ENCODE measurements around the gene GLA. TPM values are rescaled to one million over a fixed set of nuclear protein-coding genes. Genes with fewer than 3 reads are reported as not detected.

GLA gene
- polyA plus RNA-seq, 4 donors, result 15.9 to 286 (median 33.6) TPM

DNA sequence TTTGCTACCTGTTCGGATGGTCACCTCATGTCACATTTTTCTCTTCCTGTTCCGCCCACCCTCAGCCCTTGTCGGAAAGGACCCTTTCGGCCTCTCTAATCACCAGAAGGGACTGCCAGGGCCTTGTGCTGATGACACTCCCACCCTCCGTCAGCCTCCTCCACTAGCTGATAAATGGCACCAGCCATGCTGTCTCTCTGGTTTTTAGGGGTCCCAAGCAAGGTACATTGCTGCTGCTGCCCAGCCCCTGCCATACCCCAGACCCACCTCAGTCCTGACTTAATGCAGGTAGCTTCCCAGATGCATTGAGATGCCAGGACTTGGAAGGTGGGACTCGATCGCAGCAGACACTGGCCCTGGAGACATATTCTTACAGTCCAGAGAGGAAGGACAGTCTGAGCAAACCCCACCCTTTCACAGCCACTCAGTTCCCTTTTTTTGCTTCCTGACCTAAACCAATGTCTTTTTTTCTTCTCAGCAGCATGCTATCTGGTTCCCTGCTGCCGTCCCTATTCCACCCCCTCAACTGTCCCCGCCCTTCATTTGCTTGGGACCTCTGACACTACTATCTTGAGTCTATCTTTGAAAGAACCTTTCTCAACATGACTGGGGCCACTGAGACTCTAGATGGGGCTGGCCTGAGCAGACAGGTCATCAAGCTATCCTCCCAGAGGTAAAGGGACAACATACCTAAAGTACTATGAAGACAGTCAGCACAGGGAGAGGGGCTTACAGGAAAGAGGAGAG, 21.8 kb downstream of the GLA start, which contains the start of gene BTK:
BTK (minus strand) TSS at position 397 of the 747 bp plus-strand sequence. CDS start 10,907 bp downstream, outside the sequence.
- peaks cover 0 to 3% (median 0%) of the 10 kb centered on the region in 3 donors for H3K4me1 ChIP-seq (ENCODE audit: control insufficient read depth in 3 of 3, insufficient read depth in 2 of 3, low read depth in 1 of 3, low read length in 2 of 3)
- peak within 1 kb of the TSS in 1 of 3 donors; percentile 49 for H3K27ac ChIP-seq (ENCODE audit: low read depth in 1 of 3, low read length in 2 of 3)
- H3K36me3 ChIP-seq (ENCODE audit: control insufficient read depth in 3 of 3, insufficient read depth in 2 of 3, low read depth in 1 of 3, low read length in 3 of 3), result no peaks in the 10 kb centered on the region
- WGBS, 3 donors, result 73 to 80% (median 78%) methylated on average over 8 to 9 of the region's 9 CpGs
- H3K4me3 ChIP-seq (ENCODE audit: low read depth in 1 of 3, low read length in 3 of 3), result no peak within 1 kb of the TSS
- FAIRE-seq, result no peak
- no peak for DNase-seq
- no peaks in the 10 kb centered on the region for H3K27me3 ChIP-seq (ENCODE audit: control insufficient read depth in 3 of 3, insufficient read depth in 3 of 3, low read length in 3 of 3)
- no peaks in the 10 kb centered on the region for H3K9me3 ChIP-seq (ENCODE audit: control insufficient read depth in 2 of 2, insufficient read depth in 1 of 2, low read depth in 1 of 2, low read length in 1 of 2)

DNA sequence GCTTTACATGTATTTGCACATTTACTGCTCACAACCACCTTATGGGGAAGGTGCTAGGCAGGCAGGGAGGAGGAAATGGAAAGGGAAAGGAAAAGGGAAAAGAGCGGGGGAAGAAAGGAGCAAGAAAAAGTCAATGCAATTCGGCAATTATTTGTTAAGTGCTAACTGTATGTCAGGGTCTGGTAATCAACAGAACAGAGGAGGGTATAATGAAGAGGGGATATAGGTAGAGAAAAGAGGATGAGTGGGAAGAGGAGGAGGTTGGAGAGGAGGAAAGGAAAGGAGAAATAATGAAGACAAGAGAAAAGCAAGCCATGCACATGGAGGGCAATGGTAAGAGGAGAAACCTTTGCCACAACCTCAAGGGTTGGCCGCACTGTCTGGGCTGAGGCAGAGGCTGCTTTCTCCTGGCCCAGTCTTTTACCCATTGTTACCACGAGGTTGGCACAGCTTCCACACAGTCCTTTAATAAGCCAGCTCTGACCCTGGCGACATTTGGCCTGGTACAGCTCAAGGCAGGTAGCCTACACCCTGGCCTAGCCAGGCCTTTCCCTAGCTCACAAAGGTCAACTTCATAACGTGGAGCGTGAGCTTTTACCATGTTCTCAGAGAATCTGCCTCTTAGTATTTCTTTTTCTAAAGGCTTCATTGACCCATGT, 22.6 kb downstream of the GLA start:
- H3K27ac ChIP-seq (ENCODE audit: low read depth in 1 of 3, low read length in 2 of 3), result peak overlapping the region in 1 of 3 donors; percentile 21
- WGBS, 3 donors, result 76 to 80% (median 77%) methylated on average over 6 to 7 of the region's 7 CpGs

DNA sequence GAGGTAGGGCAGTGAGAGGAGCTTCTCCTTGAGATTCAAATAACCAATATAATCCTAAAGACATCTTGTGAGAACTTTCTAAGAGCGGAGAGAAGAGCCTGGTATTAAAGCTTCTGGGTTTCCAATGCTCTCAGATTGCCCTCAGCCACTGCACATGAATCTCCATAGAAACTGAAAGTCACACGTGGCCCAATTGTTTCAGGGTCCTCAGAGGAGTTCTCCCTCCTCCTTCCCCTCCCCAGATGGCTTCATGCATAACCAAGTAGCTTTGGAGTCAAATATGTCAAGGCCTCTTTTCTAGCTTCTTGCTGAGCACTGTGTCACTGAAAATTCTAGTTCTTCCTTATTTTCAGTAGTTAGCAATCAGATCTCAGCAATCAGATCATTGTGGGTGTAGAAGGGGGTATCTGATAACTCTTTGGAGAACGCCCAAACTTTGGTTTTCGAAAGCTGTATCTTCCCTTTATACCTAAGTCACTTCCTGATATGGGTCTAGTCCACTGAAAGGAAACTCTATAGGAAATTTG, 24.0 kb downstream of the GLA start:
- no peaks in the 10 kb centered on the region for H3K36me3 ChIP-seq (ENCODE audit: control insufficient read depth in 3 of 3, insufficient read depth in 2 of 3, low read depth in 1 of 3, low read length in 3 of 3)
- no peaks in the 10 kb centered on the region for H3K4me1 ChIP-seq (ENCODE audit: control insufficient read depth in 3 of 3, insufficient read depth in 2 of 3, low read depth in 1 of 3, low read length in 2 of 3)
- no peak overlapping the region for H3K27ac ChIP-seq (ENCODE audit: low read depth in 1 of 3, low read length in 2 of 3)
- WGBS, 3 donors, result 55 to 62% (median 58%) methylated on average over 4 of the region's 4 CpGs
- no peaks in the 10 kb centered on the region for H3K27me3 ChIP-seq (ENCODE audit: control insufficient read depth in 3 of 3, insufficient read depth in 3 of 3, low read length in 3 of 3)
- no peak for FAIRE-seq
- no peak for DNase-seq
- H3K9me3 ChIP-seq (ENCODE audit: control insufficient read depth in 2 of 2, insufficient read depth in 1 of 2, low read depth in 1 of 2, low read length in 1 of 2), result no peaks in the 10 kb centered on the region
- no peak overlapping the region for H3K4me3 ChIP-seq (ENCODE audit: low read depth in 1 of 3, low read length in 3 of 3)

More for the DNA sequence above, 22.6 kb downstream of the GLA start:
- Histone ChIP-seq H3K4me1 (ENCODE audit: control insufficient read depth in 3 of 3, insufficient read depth in 2 of 3, low read depth in 1 of 3, low read length in 2 of 3) (no peaks in the 10 kb centered on the region), H3K4me3 (ENCODE audit: low read depth in 1 of 3, low read length in 3 of 3) (no peak overlapping the region), H3K27me3 (ENCODE audit: control insufficient read depth in 3 of 3, insufficient read depth in 3 of 3, low read length in 3 of 3) (no peaks in the 10 kb centered on the region), H3K36me3 (ENCODE audit: control insufficient read depth in 3 of 3, insufficient read depth in 2 of 3, low read depth in 1 of 3, low read length in 3 of 3) (no peaks in the 10 kb centered on the region), H3K9me3 (ENCODE audit: control insufficient read depth in 2 of 2, insufficient read depth in 1 of 2, low read depth in 1 of 2, low read length in 1 of 2) (no peaks in the 10 kb centered on the region)
- DNase-seq (no peak), FAIRE-seq (no peak)

DNA sequence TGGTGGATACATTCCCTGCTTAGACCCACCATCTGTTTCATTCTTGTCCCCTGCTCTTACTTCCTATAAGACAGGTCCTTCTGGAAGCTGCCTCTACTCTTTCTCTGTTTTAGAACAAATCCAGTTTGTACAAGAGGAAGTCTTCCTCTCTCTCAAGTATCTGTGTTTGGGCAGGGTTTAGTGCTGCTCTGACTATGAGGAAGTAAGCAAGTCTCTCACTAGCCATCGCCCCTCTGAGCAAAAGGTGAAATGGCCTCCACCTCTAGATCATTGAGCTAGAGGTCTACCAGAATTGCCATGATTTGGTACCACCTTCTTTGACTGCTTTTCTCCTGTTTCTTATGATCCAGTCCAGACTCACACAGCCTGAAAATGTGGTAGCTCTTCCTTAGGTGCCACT, 30.2 kb downstream of the GLA start:
- Histone ChIP-seq H3K9me3 (ENCODE audit: control insufficient read depth in 2 of 2, insufficient read depth in 1 of 2, low read depth in 1 of 2, low read length in 1 of 2) (no peaks in the 10 kb centered on the region), H3K36me3 (ENCODE audit: control insufficient read depth in 3 of 3, insufficient read depth in 2 of 3, low read depth in 1 of 3, low read length in 3 of 3) (no peaks in the 10 kb centered on the region), H3K27me3 (ENCODE audit: control insufficient read depth in 3 of 3, insufficient read depth in 3 of 3, low read length in 3 of 3) (no peaks in the 10 kb centered on the region), H3K27ac (ENCODE audit: low read depth in 1 of 3, low read length in 2 of 3) (no peak overlapping the region), H3K4me3 (ENCODE audit: low read depth in 1 of 3, low read length in 3 of 3) (no peak overlapping the region), H3K4me1 (ENCODE audit: control insufficient read depth in 3 of 3, insufficient read depth in 2 of 3, low read depth in 1 of 3, low read length in 2 of 3) (no peaks in the 10 kb centered on the region)
- DNase-seq (no peak), FAIRE-seq (no peak)
- WGBS, 3 donors, result 54 to 94% (median 64%) methylated on average over 1 of the region's 1 CpG

DNA sequence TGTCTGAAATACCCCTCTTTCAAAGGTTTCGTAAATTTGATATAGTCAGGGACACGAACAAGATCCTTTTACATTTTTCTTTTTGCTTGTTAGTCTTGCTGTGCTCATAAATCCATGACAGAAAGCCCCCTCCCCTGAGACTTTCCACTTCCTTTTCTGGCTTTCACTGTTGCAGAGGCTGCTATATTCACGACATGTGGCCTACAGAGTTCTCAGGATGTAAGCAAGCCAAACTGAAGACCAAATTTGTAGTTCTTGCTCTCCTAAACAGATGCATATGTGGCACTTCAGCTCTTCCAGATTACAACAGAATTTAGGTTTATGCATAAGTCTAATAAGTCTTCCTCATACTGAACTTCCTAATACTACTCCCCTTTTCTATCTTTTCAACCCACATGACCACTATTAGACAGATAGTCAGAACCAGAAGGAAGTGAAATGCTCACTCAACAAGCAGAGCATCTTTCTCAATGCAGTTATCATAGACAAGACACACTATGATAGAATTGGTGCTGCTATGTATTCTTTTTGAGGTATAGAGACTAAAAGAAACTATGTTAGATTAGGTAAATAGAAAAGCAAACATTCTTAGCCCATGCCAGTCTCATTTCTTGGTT, 36.7 kb downstream of the GLA start:
- WGBS, 3 donors, result 54 to 70% (median 54%) methylated on average over 3 of the region's 3 CpGs
- DNase-seq (no peak), FAIRE-seq (no peak)
- Histone ChIP-seq H3K4me1 (ENCODE audit: control insufficient read depth in 3 of 3, insufficient read depth in 2 of 3, low read depth in 1 of 3, low read length in 2 of 3) (no peaks in the 10 kb centered on the region), H3K4me3 (ENCODE audit: low read depth in 1 of 3, low read length in 3 of 3) (no peak overlapping the region), H3K9me3 (ENCODE audit: control insufficient read depth in 2 of 2, insufficient read depth in 1 of 2, low read depth in 1 of 2, low read length in 1 of 2) (no peaks in the 10 kb centered on the region), H3K27ac (ENCODE audit: low read depth in 1 of 3, low read length in 2 of 3) (no peak overlapping the region), H3K27me3 (ENCODE audit: control insufficient read depth in 3 of 3, insufficient read depth in 3 of 3, low read length in 3 of 3) (no peaks in the 10 kb centered on the region), H3K36me3 (ENCODE audit: control insufficient read depth in 3 of 3, insufficient read depth in 2 of 3, low read depth in 1 of 3, low read length in 3 of 3) (no peaks in the 10 kb centered on the region)

DNA sequence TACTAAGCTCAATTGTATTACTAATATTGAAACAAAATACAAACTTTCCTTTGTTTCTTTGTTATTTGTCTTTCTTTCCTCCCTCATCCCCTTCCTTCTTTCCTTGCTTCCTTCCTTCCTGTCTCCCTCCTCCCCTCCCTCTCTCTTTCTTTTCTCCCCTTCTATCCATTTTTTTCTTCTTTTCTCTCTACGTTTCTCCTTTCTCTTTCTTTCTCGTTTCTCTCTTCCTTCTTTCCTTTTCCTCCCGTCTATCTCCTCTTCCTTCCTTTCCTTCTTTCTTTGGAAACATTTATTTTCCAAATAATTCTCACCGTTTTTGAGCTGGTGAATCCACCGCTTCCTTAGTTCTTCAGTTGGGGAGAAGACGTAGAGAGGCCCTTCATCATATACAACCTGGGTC, 38.0 kb downstream of the GLA start:
- no peaks in the 10 kb centered on the region for H3K4me1 ChIP-seq (ENCODE audit: control insufficient read depth in 3 of 3, insufficient read depth in 2 of 3, low read depth in 1 of 3, low read length in 2 of 3)
- no peak for DNase-seq
- H3K36me3 ChIP-seq (ENCODE audit: control insufficient read depth in 3 of 3, insufficient read depth in 2 of 3, low read depth in 1 of 3, low read length in 3 of 3), result no peaks in the 10 kb centered on the region
- no peaks in the 10 kb centered on the region for H3K9me3 ChIP-seq (ENCODE audit: control insufficient read depth in 2 of 2, insufficient read depth in 1 of 2, low read depth in 1 of 2, low read length in 1 of 2)
- FAIRE-seq, result no peak
- no peak overlapping the region for H3K4me3 ChIP-seq (ENCODE audit: low read depth in 1 of 3, low read length in 3 of 3)
- WGBS, 3 donors, result 67 to 78% (median 76%) methylated on average over 6 of the region's 6 CpGs
- no peaks in the 10 kb centered on the region for H3K27me3 ChIP-seq (ENCODE audit: control insufficient read depth in 3 of 3, insufficient read depth in 3 of 3, low read length in 3 of 3)
- no peak overlapping the region for H3K27ac ChIP-seq (ENCODE audit: low read depth in 1 of 3, low read length in 2 of 3)

DNA sequence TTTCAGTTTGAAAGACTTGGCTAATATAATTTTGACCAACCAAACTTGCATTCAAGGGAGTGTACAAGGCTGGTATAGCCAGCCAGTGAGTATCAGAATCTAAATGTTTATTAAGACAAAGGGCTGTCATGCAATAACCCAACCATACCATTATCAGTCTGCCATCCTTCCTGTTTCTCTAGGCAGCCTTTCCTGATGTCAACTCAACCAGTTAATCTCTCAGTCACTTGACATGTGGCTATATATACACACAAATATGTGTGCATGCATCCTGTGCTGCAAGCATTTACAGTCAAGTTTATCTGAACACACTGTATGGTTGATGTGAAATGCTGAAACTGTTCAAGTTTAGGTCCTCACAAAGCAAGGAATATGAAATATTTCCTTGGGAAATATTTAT, 38.9 kb downstream of the GLA start:
- no peaks in the 10 kb centered on the region for H3K36me3 ChIP-seq (ENCODE audit: control insufficient read depth in 3 of 3, insufficient read depth in 2 of 3, low read depth in 1 of 3, low read length in 3 of 3)
- H3K4me3 ChIP-seq (ENCODE audit: low read depth in 1 of 3, low read length in 3 of 3), result no peak overlapping the region
- no peaks in the 10 kb centered on the region for H3K9me3 ChIP-seq (ENCODE audit: control insufficient read depth in 2 of 2, insufficient read depth in 1 of 2, low read depth in 1 of 2, low read length in 1 of 2)
- FAIRE-seq, result no peak
- DNase-seq, result no peak
- no peaks in the 10 kb centered on the region for H3K27me3 ChIP-seq (ENCODE audit: control insufficient read depth in 3 of 3, insufficient read depth in 3 of 3, low read length in 3 of 3)
- no peak overlapping the region for H3K27ac ChIP-seq (ENCODE audit: low read depth in 1 of 3, low read length in 2 of 3)
- no peaks in the 10 kb centered on the region for H3K4me1 ChIP-seq (ENCODE audit: control insufficient read depth in 3 of 3, insufficient read depth in 2 of 3, low read depth in 1 of 3, low read length in 2 of 3)

DNA sequence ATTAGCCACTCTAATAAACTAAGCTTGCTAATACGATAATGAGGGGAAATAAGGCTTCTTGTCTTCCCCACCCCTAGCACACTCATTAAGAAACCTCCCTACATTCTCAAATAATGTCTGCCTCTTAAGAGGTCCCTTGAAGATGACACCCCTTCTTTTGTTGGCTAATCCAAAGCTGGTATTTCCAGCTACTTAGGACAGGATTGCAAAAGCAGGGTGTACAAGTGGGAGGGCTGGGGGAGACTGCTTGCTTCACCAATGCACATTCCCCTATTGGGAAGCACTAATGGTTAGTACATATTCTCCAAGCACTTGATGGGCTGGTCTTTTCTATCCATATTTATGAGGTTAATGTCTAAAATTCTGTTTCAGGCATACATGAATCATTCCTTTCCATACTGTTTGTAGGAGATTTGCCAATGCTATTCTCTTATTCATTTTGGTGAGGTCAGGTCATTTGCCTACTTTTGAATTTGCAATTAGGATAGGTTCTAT, 42.4 kb downstream of the GLA start:
- WGBS, 3 donors, result 89 to 100% (median 92%) methylated on average over 1 of the region's 1 CpG
- H3K27me3 ChIP-seq (ENCODE audit: control insufficient read depth in 3 of 3, insufficient read depth in 3 of 3, low read length in 3 of 3), result no peaks in the 10 kb centered on the region
- no peak overlapping the region for H3K27ac ChIP-seq (ENCODE audit: low read depth in 1 of 3, low read length in 2 of 3)
- FAIRE-seq, result no peak
- H3K4me3 ChIP-seq (ENCODE audit: low read depth in 1 of 3, low read length in 3 of 3), result no peak overlapping the region
- no peaks in the 10 kb centered on the region for H3K36me3 ChIP-seq (ENCODE audit: control insufficient read depth in 3 of 3, insufficient read depth in 2 of 3, low read depth in 1 of 3, low read length in 3 of 3)
- no peak for DNase-seq
- H3K9me3 ChIP-seq (ENCODE audit: control insufficient read depth in 2 of 2, insufficient read depth in 1 of 2, low read depth in 1 of 2, low read length in 1 of 2), result no peaks in the 10 kb centered on the region
- no peaks in the 10 kb centered on the region for H3K4me1 ChIP-seq (ENCODE audit: control insufficient read depth in 3 of 3, insufficient read depth in 2 of 3, low read depth in 1 of 3, low read length in 2 of 3)
